Brain microvascular endothelial cell (primary cell): Measurements from ENCODE around the gene C5orf15.

Source experiments
- DNase-seq: peaks from one replicate; pipeline ENCODE4 v3.0.0-alpha.2; 2020
- H3K27ac ChIP-seq: fragments of 250-450 bp; sonication (Bioruptor Pico); 2 replicates; pipeline ENCODE4 v1.5.1; 2020; ENCODE audit warnings: mild to moderate bottlenecking, moderate library complexity
- H3K27me3 ChIP-seq: fragments of 250-450 bp; sonication (Bioruptor Pico); replicated peaks from 2 replicates; pipeline ENCODE4 v1.5.1; 2020; ENCODE audit warnings: mild to moderate bottlenecking
- H3K36me3 ChIP-seq: fragments of 250-450 bp; sonication (Bioruptor Pico); replicated peaks from 2 replicates; pipeline ENCODE4 v1.5.1; 2020; ENCODE audit warnings: mild to moderate bottlenecking
- H3K4me3 ChIP-seq: 2 replicates; pipeline ENCODE4 v1.5.1; 2011; ENCODE audit warnings: low read depth, mild to moderate bottlenecking, control low read depth, low read length, moderate library complexity
- in situ Hi-C: cut with HindIII; loops from 2 replicates; pipeline ENCODE4 v1.10.0; 2017; ENCODE audit warnings: low sequenced_read_pairs, low pct_ligation_motif_present
- TF ChIP-seq, protein P1 (sequence below): IDR thresholded peaks from 2 replicates; pipeline ENCODE4 v1.5.1; 2011; ENCODE audit warnings: low read depth, mild to moderate bottlenecking, moderate library complexity, low read length, control low read depth, inconsistent platforms; ENCODE audit errors: missing control alignments

Gene C5orf15

DNA sequence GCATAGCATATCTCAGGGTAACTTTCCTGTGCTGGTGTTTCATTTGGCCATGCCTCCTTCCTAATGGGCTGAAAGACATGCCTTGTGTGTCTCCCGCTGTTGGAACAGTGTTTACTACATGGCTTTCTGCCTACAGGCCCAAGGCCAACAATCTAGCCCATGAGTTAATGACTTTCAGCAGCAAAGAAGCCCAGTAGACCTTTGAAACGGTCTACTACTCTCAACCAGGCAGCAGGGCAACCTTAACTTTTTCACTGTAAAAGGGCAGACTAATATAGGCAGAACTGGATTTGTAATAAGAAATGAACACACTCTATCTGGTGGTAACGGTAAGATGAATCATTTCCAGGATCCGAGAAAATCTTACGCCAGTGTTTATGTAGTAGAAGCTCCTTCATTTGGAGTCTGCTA, 21.0 kb downstream of the C5orf15 start:
- H3K27me3 ChIP-seq = no peaks in the 10 kb centered on the region
- H3K27ac ChIP-seq = no peak overlapping the region
- H3K36me3 ChIP-seq = no peaks in the 10 kb centered on the region
- no peak overlapping the region for H3K4me3 ChIP-seq
- in situ Hi-C loops = no loop called here
- DNase-seq = no peak
- TF ChIP-seq, protein P1, sequence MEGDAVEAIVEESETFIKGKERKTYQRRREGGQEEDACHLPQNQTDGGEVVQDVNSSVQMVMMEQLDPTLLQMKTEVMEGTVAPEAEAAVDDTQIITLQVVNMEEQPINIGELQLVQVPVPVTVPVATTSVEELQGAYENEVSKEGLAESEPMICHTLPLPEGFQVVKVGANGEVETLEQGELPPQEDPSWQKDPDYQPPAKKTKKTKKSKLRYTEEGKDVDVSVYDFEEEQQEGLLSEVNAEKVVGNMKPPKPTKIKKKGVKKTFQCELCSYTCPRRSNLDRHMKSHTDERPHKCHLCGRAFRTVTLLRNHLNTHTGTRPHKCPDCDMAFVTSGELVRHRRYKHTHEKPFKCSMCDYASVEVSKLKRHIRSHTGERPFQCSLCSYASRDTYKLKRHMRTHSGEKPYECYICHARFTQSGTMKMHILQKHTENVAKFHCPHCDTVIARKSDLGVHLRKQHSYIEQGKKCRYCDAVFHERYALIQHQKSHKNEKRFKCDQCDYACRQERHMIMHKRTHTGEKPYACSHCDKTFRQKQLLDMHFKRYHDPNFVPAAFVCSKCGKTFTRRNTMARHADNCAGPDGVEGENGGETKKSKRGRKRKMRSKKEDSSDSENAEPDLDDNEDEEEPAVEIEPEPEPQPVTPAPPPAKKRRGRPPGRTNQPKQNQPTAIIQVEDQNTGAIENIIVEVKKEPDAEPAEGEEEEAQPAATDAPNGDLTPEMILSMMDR = no peak

DNA sequence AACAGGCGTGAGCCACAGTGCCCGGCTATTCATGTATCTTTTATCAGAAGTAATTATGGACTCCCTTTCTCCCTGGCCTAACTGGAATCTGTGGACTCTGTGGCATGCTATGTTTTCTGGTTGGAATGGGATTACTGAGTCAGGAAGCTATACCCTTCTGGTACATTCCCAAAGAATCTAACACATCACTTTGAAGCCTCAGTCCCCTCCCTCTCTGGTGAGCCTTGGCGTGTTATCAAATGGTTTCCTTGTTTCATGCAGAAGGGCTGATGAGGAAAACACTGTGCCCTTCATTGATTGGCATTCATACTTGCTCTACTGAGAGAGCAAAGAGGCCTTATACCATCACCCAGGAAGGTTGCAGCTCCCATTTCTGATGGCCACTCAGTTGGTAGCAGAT, 22.9 kb downstream of the C5orf15 start:
- in situ Hi-C loops = no loop called here
- no peak for DNase-seq
- H3K36me3 ChIP-seq = no peaks in the 10 kb centered on the region
- no peak overlapping the region for H3K4me3 ChIP-seq
- H3K27me3 ChIP-seq = no peaks in the 10 kb centered on the region
- TF ChIP-seq, protein P1 = no peak
- H3K27ac ChIP-seq = no peak overlapping the region

DNA sequence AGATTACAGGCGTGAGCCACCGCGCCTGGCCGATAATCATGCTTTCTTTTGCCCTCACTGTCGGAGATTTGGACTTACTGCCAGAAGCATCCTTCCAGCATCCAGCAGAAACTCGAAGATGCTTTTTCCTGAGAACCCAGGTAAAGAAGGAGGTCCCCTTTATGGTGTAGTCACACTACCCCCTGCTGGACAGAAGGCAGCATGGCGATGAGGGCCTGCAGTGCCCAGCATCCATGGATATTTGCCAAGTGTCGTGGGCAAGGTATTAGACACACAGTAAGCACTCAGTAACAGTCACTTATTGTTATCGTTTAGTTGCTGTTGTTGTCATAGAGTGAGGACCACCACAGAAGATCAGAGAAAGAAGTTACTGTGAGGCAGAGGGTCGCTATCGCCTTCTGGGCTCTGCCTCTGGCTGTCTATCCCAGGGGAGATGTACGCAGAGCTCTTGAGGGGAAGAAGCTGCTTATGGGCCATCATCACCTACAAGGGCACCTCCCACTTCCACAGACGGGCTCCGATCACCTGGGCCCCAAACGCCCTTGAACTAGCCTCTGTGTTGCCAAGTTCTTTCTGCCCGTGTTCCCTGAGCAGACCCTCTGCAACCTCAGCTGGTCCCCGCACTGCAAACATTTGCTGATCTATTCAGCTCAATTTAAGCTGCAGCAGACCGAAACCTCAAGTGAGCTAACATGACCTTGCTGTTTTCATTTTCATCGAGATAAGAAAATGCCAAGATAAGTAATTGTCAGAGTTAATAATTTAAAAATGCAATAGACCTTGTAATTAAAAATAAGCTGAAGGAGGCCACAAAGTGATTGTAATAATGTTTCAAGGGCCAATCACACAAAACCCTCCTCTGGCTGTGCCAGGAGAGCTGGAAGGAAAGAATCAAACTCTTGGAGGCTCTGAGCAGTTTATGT, 23.9 kb downstream of the C5orf15 start:
- TF ChIP-seq, protein P1 = peak; percentile 91
- peak; percentile 40 for DNase-seq
- no peaks in the 10 kb centered on the region for H3K27me3 ChIP-seq
- in situ Hi-C loops = no loop called here
- H3K4me3 ChIP-seq = no peak overlapping the region
- no peak overlapping the region for H3K27ac ChIP-seq
- no peaks in the 10 kb centered on the region for H3K36me3 ChIP-seq

DNA sequence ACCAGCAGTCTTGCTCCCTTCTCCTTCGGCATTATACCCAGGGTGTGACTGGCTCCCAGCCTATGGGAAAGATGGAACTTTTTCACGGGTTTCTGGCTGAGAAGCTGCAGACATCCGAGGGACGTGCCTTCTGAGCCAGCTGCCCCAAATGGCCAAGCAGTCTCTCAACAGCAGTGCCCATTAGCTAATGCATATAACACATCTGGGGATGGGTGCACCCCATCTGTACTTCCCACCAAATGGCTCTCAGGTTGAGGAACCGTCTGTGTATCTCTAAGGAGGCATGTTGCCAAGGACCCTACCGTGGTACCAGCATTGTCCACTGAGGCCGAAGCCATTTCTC, 25.0 kb downstream of the C5orf15 start:
- in situ Hi-C loops = no loop called here
- TF ChIP-seq, protein P1 = no peak
- Histone ChIP-seq H3K36me3 (no peaks in the 10 kb centered on the region), H3K27ac (no peak overlapping the region), H3K4me3 (no peak overlapping the region), H3K27me3 (no peaks in the 10 kb centered on the region)
- DNase-seq = no peak

DNA sequence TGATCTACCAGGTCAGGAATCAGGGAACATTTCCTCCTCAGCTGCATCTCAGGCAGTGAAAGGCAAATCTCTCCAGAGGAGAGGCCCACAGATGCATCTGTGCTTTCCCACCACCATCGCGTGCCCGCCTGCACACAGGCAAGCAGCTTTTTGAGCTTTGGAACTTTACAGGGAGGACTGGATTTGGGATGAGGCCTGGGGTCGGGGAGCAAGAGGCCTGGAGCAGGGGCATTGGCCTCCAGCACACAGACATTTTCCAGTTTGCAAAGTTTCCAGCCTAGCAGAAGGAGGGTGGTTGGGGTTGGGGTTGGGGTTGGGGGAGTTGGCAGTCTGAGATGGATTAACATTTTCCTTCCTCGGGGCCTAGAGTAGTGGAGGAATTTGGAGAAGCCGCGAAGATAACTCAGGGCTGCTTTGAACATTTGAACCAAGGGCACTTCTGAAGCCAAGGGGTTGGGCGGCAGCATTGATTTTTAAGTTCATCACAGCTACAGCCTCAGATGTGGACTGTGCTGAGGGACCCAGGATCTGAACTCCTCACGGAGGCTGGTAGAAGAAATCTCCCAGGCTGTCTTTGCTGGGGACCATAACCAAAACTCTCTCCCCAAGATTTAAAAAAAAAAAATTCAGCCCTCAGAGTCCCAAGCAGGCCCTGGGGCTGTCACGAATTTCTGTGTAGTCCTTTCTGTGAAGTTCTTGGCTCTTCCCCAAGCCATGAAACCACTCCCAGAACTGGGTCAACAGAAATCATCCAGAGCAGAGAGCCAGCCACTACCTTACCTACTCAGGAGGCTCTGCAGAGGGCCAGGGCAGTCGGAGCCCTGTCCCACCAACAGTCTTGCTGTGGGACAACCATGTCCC, 25.6 kb downstream of the C5orf15 start:
- TF ChIP-seq, protein P1 = no peak
- no peaks in the 10 kb centered on the region for H3K27me3 ChIP-seq
- no peak for DNase-seq
- in situ Hi-C loops = no loop called here
- no peaks in the 10 kb centered on the region for H3K36me3 ChIP-seq
- H3K27ac ChIP-seq = no peak overlapping the region
- H3K4me3 ChIP-seq = no peak overlapping the region
